Measurements from ENCODE around the gene DACH1.

The DACH1 gene

GRCh38 chr13:71871844-71872243 is 4.8 kb upstream of the DACH1 start:
- Histone ChIP-seq H3K27me3 (ENCODE audit: insufficient read depth, poor library complexity, severe bottlenecking) (no peaks in the 10 kb centered on the region), H3K4me3 (replicated peaks; ENCODE audit: insufficient read depth, low read length) (no peak overlapping the region), H3K27ac (replicated peaks) (no peak overlapping the region)
- TF ChIP-seq POLR2AphosphoS5 (IDR thresholded peaks at IDR 0.05; ENCODE audit: low read depth) (no peak), CTCF (IDR thresholded peaks at IDR 0.05; ENCODE audit: insufficient read depth, low read length) (no peak), REST (IDR thresholded peaks at IDR 0.05; ENCODE audit: insufficient replicate concordance, low read depth) (no peak), GABPA (IDR thresholded peaks at IDR 0.05; ENCODE audit: low read depth) (no peak), SPI1 (IDR thresholded peaks at IDR 0.05; ENCODE audit: borderline replicate concordance, low read depth) (no peak)
- no peak for DNase-seq (ENCODE audit: low read depth in 1 of 2, low spot score in 1 of 2)

GRCh38 chr13:71871176-71871754 is 4.3 kb upstream of the DACH1 start:
- no peak overlapping the region for H3K27ac ChIP-seq (replicated peaks)
- H3K4me3 ChIP-seq (replicated peaks; ENCODE audit: insufficient read depth, low read length), result no peak overlapping the region
- TF ChIP-seq REST (IDR thresholded peaks at IDR 0.05; ENCODE audit: insufficient replicate concordance, low read depth), result no peak
- TF ChIP-seq POLR2AphosphoS5 (IDR thresholded peaks at IDR 0.05; ENCODE audit: low read depth), result no peak
- TF ChIP-seq SPI1 (IDR thresholded peaks at IDR 0.05; ENCODE audit: borderline replicate concordance, low read depth), result no peak
- no peak for TF ChIP-seq GABPA (IDR thresholded peaks at IDR 0.05; ENCODE audit: low read depth)
- TF ChIP-seq CTCF (IDR thresholded peaks at IDR 0.05; ENCODE audit: insufficient read depth, low read length), result no peak
- DNase-seq (ENCODE audit: low read depth in 1 of 2, low spot score in 1 of 2), result no peak
- no peaks in the 10 kb centered on the region for H3K27me3 ChIP-seq (ENCODE audit: insufficient read depth, poor library complexity, severe bottlenecking)

- H3K4me3 ChIP-seq (replicated peaks; ENCODE audit: insufficient read depth, low read length), result no peak overlapping the region
- DNase-seq (ENCODE audit: low read depth in 1 of 2, low spot score in 1 of 2), result no peak
- H3K27me3 ChIP-seq (ENCODE audit: insufficient read depth, poor library complexity, severe bottlenecking), result no peaks in the 10 kb centered on the region
- H3K27ac ChIP-seq (replicated peaks), result no peak overlapping the region
- TF ChIP-seq CTCF (IDR thresholded peaks at IDR 0.05; ENCODE audit: insufficient read depth, low read length), result no peak
- no peak for TF ChIP-seq POLR2AphosphoS5 (IDR thresholded peaks at IDR 0.05; ENCODE audit: low read depth)
- no peak for TF ChIP-seq REST (IDR thresholded peaks at IDR 0.05; ENCODE audit: insufficient replicate concordance, low read depth)
- TF ChIP-seq SPI1 (IDR thresholded peaks at IDR 0.05; ENCODE audit: borderline replicate concordance, low read depth), result no peak
- TF ChIP-seq GABPA (IDR thresholded peaks at IDR 0.05; ENCODE audit: low read depth), result no peak
Measured at GRCh38 chr13:71870100-71870499, 3.1 kb upstream of the DACH1 start.
